DMS153 (cell line): ENCODE measurements around the gene ISLR2.
"Not testable (repeated sequence)": the region's sequence is repeated elsewhere in the genome, so short reads cannot be mapped to it uniquely, and the experiment has no call there.

Source experiments
- DNase-seq: peaks from one replicate; lab custom pipeline; 2025; lab: John Stamatoyannopoulos, UW

Gene ISLR2

GRCh38 chr15:74156678-74157411, 26.5 kb downstream of the ISLR2 start:
- peak; percentile 77 for DNase-seq

GRCh38 chr15:74157868-74158827, 27.8 kb downstream of the ISLR2 start:
- no peak for DNase-seq

- DNase-seq = no peak
These were observed 28.7 kb downstream of the ISLR2 start for GRCh38 chr15:74158855-74159650.

- DNase-seq = no peak
These were observed 29.4 kb downstream of the ISLR2 start for GRCh38 chr15:74159773-74160172.

- not testable (repeated sequence) for DNase-seq
These were observed 30.0 kb downstream of the ISLR2 start for GRCh38 chr15:74160390-74160789.

- DNase-seq = not testable (repeated sequence)
These were observed 31.8 kb downstream of the ISLR2 start for GRCh38 chr15:74162195-74162536.

GRCh38 chr15:74165461-74165860, 35.1 kb downstream of the ISLR2 start:
- no peak for DNase-seq

- no peak for DNase-seq
These were observed 37.5 kb downstream of the ISLR2 start for GRCh38 chr15:74167891-74168331.

- no peak for DNase-seq
These were observed 38.3 kb downstream of the ISLR2 start for GRCh38 chr15:74168711-74169126.

GRCh38 chr15:74170071-74170844, 39.9 kb downstream of the ISLR2 start:
- no peak for DNase-seq

GRCh38 chr15:74170875-74171578, 40.6 kb downstream of the ISLR2 start:
- no peak for DNase-seq

GRCh38 chr15:74171965-74172541, 41.7 kb downstream of the ISLR2 start:
- no peak for DNase-seq

- no peak for DNase-seq
These were observed 42.5 kb downstream of the ISLR2 start for GRCh38 chr15:74172701-74173379.

GRCh38 chr15:74173380-74174218, 43.2 kb downstream of the ISLR2 start, which contains the start of gene ISLR:
TSS of gene ISLR (plus strand) at chr15:74173710. CDS start at chr15:74174859, 1,149 bp downstream.
- no peak for DNase-seq

GRCh38 chr15:74174219-74174957, 44.0 kb downstream of the ISLR2 start:
- no peak for DNase-seq

- no peak for DNase-seq
These were observed 44.5 kb downstream of the ISLR2 start for GRCh38 chr15:74174958-74175253.

GRCh38 chr15:74175271-74176191, 45.1 kb downstream of the ISLR2 start:
- no peak for DNase-seq
